ENCODE data around the gene MATN3.

MATN3 gene

GRCh38 chr2:19993731-19994130 is 18.7 kb downstream of the MATN3 start:
- DNase-seq = no peak

- DNase-seq = no peak
Measured at GRCh38 chr2:19991895-19992294, 20.6 kb downstream of the MATN3 start.

GRCh38 chr2:19990416-19990728 is 22.1 kb downstream of the MATN3 start:
- DNase-seq = no peak

DNA sequence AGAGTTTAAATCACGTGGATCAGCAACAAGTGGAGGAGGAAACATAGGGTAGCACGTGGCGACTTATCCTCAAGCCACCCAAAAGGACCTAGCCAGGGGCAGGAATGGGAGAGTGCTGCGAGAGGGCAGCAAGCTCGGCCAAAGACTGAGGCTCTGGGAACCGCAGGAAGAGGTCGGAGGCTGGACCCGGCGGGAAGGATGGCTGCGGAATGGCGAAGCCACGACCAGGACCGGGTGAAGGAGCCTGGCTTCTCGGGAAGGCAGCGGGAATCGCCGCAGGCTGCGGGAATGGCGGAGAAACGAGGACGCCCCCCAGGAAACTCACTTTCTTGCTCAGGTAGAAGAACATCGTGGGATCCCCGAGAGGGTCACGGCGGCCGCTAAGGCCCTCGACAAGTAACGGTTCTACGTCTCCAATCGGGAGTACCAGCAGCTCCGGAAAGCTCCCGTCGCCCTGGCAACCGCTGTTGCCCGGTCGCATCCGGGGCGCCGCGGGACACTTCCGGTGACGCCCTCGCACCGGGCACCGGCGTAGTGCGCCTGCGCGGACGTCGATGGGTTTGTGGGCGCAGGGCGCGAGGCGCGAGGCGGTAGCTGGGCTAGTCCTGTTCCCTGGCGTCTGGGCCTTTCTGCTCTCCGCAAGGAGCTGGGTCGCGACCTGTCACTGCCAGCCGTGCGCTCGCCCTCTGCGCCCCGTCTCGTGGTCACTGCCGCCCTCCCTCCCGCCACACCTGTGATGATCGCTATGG is 22.6 kb downstream of the MATN3 start, which contains the start of gene WDR35:
WDR35 (minus strand) TSS at position 439 of the 749 bp plus-strand sequence; CDS start at position 349, 90 bp downstream.
- DNase-seq = peak; percentile 89 to 93

DNA sequence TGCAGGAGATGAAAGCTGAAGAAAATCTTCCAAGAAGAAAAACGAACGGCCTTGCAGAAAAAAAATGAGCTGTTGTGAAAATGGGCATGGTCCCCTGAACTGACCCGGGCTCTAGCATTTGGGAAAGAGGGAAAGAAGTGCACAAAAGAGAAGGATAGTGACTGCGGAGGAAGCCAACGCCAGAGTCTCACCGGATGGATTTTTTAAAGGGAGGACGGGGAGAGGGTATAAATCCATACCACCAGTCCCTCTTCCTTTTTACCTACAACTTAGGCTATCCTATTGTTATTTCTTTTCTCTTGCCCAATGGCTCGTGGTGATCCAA is 23.2 kb downstream of the MATN3 start:
- DNase-seq = no peak

DNA sequence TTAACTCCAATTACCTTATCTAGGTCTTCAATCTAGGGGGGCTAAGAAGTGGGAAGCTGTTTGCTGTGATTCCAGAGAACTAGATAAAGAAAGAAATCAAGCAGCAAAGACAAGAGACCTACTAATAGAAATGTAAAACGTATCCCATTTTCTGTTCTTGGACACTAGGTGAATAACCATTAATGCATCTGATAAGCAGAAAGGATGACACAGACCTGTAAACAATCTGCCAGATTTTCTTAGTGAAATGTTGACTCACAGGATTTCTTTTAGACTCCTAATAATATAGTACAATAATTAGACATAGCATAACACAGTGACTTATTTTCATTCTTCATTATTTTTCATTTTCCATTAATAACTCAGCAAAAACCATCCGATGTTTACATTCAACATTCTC is 23.9 kb downstream of the MATN3 start:
- no peak for DNase-seq

- DNase-seq = no peak
Measured at GRCh38 chr2:19987936-19988335, 24.5 kb downstream of the MATN3 start.

DNA sequence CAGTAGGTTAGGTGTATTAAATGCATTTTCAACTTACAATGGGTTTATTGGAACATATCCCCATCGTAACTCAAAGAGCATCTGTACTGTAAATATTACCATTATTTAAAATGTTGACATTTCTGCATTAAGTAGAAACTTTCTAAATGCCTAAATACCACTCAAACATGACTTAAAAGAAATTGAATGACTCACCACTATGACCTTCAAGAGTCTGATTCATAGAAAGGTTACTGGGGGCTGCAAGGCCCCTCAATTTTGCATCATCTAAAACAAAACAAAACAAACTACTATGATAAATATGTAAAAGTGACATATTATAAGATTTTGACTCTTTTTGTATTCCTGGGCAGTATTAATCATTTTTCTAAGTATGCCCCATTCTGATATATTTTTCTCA is 30.2 kb downstream of the MATN3 start:
- no peak for DNase-seq

DNA sequence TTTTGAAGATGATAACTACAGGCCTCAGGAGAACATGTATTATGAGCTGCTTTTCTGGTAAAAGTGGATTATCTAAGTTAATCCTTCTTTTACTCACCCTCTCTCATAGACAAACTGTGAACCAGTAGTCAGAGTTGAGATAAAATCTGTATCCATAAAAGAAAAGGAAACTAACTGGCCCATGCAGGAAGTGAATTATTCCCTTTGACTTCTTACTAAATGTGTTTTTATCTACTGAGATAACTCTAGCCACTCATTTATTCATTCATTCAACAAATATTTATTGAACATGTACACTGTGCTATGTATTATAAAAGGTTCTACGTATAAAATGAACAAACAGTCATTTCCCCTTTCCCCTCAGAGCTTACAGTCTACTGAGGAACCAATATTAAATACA is 32.5 kb downstream of the MATN3 start:
- no peak for DNase-seq

GRCh38 chr2:19973466-19973865 is 39.0 kb downstream of the MATN3 start:
- no peak for DNase-seq

- DNase-seq = peak in 1 of 2 donors; percentile 28
Measured at GRCh38 chr2:19971691-19972090, 40.8 kb downstream of the MATN3 start.

DNA sequence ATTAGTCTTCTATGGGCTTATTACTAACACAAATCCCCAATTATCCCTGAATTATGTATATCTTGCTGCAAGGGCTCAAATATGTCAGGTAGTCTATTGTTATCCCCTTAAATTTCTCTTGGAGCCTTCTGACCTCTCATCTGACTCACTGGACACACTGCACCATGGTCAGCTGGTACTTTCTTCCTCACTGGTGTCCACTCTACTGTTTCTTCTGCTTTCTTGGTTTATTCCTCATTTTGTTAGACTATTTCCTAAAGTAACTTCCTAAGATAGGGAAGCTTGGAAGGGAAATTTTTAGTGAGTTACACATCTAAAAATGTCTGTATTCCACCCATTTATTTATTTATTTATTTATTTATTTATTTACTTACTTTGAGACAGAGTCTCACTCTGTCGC is 49.1 kb downstream of the MATN3 start:
- DNase-seq = no peak

GRCh38 chr2:19955544-19956422 is 56.7 kb downstream of the MATN3 start:
- DNase-seq = peak; percentile 25 to 65

GRCh38 chr2:19949071-19949470 is 63.4 kb downstream of the MATN3 start:
- DNase-seq = no peak

GRCh38 chr2:19947184-19947940 is 65.1 kb downstream of the MATN3 start:
- DNase-seq = no peak

GRCh38 chr2:19944205-19944845 is 68.1 kb downstream of the MATN3 start:
- DNase-seq = no peak

DNA sequence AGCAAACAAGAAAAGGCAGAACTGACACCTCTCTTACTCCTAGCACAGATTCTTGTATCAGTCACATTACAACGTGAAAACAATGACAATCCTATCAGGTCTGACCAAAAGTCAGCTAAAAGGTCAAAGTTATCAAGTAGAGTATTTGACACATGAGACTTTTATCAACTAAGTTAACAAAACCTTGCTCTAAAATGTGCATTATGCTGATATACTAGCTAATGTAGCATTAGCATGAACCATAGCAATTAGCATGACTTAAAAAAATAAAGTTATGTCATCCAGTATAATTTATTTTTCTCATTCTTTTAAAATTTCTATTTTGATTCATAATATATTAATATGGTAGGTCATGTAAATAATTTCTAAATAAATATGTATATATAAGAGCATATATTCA is 69.3 kb downstream of the MATN3 start:
- DNase-seq = no peak

GRCh38 chr2:19942199-19942598 is 70.3 kb downstream of the MATN3 start:
- DNase-seq = no peak

All from CD4-positive, alpha-beta T cell treated with Interferon alpha-2 for 1 hour (primary cell).